Activated CD4-positive, alpha-beta T cell treated with anti-CD3 and anti-CD28 coated beads, Interleukin-2, amount 10 ng/mL, durations not matched to agents 24 days and 14 days (primary cell): ENCODE results near the gene EVX2. TPM values are rescaled to one million over a fixed set of nuclear protein-coding genes. Genes with fewer than 3 reads are reported as not detected.

Source experiments
- total RNA-seq: library from RNA; stranded (reverse); gene quantifications from 2 replicates; pipeline ENCODE4 v1.2.3, GENCODE V29; 2022

The EVX2 gene
- total RNA-seq, 1 donor from 2014 or later = not detected

Other genes starting within 250 kb of the EVX2 start
- 46.3 and 47.8 TPM in 2 replicates for gene LNPK, start 81.7 kb downstream of the EVX2 start, total RNA-seq
- gene HOXD13, start 8.8 kb upstream of the EVX2 start, total RNA-seq = not detected in 2 replicates
- not detected in 2 replicates for gene HOXD12, start 15.8 kb upstream of the EVX2 start, total RNA-seq
- not detected in 2 replicates for gene HOXD11, start 23.3 kb upstream of the EVX2 start, total RNA-seq
- not detected in 2 replicates for gene HOXD10, start 32.8 kb upstream of the EVX2 start, total RNA-seq
- gene HOXD9, start 38.8 kb upstream of the EVX2 start, total RNA-seq = not detected in 2 replicates
- gene HOXD8, start 45.7 kb upstream of the EVX2 start, total RNA-seq = not detected in 2 replicates
- not detected in 2 replicates for gene HOXD4, start 67.6 kb upstream of the EVX2 start, total RNA-seq
- gene HOXD3, start 73.3 kb upstream of the EVX2 start, total RNA-seq = not detected in 2 replicates
- not detected in 2 replicates for gene HOXD1, start 104.7 kb upstream of the EVX2 start, total RNA-seq
- 29.9 and 30.7 TPM in 2 replicates for gene MTX2, start 185.5 kb upstream of the EVX2 start, total RNA-seq